Fibroblast of skin of abdomen (primary cell): ENCODE results near the gene ARID1B.

Source experiments
- DNase-seq: peaks from one replicate; pipeline ENCODE4 v3.0.0-alpha.2; 2013

Gene ARID1B

DNA sequence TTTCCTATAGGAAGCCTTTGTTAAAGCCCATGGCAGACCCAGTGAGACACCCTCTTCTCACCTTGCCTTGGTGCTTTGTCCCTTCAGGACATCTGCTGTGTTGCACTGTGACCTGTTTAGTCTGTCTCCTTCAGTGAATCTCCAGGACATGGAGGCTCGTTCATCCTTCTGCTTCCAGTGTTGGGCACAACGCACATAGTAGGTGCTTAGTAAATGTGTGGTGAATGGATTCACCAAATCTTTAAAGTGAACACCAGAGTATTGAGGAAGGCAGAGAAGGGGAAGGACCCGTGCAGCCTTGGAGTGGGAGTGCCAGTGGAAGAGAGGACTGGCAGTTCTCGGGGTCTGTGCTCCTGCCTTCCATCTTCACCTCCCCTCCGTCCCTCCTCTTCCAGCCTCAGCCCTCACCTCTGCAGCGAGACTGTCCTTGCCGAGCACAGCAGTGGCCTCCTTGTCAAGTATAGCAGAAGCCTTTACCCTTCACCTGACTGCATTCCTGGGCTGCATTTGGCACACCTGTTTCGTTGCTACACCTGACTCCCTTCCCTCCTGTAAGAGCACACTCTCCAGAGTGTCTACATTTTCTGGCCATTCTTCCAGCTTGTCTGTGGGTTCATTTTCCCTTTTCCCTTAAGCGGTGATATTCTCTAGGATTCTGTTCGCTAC, 49.2 kb downstream of the ARID1B start:
- DNase-seq, result no peak

DNA sequence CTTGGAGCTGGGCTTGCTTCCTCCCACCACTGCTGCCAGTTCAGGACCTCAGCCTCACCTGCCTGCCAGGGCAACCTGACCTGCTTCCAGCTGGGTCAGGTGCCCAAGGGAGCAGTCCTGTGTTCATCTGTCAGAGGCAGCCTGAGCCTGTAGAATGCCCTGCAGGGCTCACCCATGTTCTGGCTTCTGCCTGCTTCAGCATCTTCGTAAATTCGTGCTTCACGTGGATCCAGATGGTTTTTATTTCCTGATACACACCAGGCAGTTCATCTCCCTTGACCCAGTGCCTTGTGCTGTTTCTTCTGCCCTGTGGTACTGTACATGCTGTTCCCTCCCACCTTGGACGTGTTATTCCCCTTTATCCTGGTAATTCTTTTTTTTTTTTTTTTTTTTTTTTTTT, 50.2 kb downstream of the ARID1B start:
- peak; percentile 34 for DNase-seq

DNA sequence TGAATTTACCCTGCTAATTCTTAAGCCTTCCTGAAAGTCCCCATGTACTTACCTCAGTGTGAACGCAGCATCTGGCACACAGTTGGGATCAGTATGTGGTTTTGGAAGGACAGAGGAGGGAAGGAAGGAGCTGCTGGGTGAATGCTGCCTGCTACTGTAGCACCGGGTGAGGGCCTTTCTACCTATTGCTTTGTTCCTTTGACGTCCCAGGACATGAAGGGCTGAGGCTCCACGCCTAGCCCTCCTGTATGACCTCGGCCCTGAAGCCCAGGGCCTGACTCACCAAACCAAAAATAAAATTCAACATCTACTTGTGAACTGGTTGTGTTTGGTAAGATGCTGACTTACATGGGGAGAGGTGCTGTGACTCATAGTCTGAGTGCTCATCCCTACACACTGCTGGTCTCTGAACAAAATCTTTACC, 51.1 kb downstream of the ARID1B start:
- peak; percentile 82 for DNase-seq

DNA sequence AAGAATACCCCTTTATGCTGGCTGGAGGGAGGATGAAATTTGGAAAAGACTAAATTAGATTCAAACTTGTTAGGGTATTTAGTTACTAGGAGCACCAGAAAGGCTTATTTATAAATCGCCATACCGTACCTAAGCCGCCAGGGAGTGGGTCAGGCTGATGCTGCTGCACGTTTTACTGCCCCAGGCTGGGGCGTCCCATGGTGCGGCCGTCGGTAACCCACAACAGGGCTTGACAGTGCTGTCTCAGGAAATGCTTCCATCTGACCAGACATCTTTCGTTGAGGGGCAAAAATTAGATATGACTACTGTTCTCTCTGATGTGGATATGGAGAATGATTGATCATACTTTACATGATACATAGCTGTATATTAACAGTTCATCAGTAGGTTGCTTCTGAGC, 52.9 kb downstream of the ARID1B start:
- no peak for DNase-seq

DNA sequence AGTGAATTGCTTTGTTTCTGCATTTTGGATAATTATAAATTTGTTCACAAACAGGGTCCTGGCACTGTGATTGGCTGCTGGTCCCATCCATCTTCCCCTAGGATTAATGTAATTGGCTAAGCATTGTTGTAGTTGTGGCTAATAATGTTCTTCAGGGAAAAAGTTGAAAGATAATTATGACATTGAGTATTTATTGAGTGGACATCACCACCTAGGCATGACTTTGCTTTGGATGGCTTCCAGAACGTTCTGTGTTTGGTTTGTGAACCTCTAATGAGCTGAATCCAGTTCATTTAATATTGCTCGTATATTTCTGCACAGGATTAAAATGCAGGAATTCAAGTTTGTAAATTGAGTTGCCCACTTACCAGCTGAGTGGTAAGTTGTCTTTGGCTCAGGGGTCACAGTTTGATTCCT, 55.1 kb downstream of the ARID1B start:
- DNase-seq, result peak; percentile 48

DNA sequence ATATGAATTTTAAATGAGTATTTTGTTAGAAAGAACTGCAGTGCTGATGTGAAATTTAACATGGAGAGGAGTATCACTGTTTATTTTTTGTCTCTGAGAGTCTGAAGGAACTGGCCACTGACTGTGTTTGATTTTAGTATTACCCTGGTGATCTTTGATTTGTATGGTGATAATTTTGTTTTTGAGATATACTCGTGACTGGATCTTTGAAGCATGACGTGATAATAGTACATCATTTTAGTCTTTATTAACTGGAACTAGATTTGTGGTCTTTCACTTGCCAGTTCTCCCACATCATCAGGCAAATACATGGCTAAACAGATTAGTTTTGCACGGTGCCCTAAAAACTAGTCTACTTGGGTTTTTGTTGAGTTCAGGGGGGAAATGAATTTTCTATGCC, 55.5 kb downstream of the ARID1B start:
- no peak for DNase-seq

DNA sequence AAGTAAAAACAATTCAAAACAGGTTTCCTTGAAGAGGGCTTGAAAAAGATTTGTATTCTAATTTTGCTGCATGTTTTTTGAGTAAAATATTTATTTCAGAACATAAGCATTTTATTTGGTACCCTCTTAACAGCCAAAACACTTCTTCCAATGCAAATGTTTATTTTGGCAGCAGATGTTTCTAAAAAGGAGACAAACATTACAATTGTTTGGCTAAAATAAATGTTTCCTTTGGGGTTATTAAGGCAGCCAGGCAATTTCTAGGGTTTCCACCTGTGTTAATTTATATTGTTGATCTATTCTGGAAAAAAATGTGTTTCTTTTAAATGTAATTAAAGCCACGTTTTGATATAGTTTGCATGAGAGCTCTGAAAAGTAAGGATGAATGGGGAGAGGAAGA, 56.6 kb downstream of the ARID1B start:
- DNase-seq, result no peak

DNA sequence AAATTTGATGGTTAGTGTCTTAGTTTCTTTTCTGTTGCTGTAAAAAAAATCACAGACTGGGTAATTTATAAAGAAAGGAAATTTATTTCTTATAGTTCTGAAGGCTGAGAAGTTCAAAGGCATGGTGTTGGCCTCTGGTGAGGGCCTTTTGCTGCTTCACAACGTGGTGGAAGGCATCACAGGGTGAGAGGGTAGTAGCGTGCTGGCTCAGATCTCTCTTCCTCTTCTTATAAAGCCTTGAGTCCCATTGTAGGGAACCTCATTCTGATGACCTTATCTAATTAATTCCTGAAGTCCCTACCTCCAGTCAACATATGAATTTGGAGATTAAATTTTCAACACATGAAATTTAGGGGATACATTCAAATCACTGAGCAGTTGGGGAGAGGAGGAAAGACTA, 62.0 kb downstream of the ARID1B start:
- DNase-seq, result no peak

DNA sequence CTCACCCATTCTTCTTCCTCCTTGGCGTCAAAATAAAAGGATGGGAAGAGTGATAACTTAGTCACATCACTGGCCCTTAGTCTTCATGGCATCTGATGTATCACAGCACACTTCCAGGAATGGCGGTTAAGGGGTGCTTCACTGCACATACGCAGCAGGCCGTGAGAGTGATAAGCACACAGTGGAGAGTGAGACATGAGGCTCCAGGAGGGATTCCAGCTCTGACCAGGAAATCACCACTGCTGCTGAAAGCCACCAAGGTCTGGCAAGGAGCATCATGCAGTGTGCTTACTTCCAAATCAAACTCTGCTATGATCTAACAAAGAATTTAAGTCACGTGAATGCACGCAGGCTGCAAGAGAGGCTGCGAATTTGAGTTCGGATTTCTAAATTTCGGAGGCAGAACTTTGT, 62.4 kb downstream of the ARID1B start:
- DNase-seq, result peak; percentile 42

DNA sequence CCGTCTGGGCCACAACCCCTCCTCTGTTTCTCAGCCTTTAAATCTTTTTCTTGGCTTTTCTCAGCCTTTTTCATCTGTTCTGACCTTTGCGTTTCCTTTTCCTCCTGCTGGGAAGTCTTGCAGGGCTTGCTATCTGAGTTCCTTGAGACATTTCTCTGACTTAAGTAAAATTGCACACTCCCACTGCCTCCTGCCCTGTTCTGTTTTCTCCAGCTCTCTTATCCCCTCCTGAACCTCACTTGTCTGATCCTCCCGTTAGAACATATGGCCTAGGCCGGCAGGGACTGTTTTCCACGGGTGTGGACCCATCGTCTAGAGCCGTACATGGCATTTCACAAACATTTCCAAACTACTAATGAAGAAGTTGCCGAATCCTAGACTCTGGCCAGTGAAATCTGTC, 63.0 kb downstream of the ARID1B start:
- DNase-seq, result no peak

DNA sequence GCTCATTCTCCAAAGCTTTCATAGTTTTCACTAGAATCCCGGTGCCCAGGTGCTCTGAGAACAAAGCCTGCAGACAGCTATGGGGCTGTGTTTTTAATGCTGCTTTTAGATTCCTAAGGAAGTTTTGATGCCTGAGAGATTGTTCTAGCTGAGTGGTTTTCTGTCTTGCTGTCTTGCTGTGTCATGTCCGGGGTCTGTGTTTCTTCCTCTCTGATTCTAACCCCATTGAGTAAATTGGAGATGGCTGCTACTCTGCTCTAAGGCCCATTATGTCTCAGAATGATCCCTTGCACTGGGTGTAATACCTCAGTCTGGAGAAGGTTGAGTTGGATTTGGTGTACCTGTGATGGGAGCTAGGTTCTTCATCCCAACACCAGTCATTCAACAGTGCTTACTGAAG, 63.4 kb downstream of the ARID1B start:
- DNase-seq, result peak; percentile 8

DNA sequence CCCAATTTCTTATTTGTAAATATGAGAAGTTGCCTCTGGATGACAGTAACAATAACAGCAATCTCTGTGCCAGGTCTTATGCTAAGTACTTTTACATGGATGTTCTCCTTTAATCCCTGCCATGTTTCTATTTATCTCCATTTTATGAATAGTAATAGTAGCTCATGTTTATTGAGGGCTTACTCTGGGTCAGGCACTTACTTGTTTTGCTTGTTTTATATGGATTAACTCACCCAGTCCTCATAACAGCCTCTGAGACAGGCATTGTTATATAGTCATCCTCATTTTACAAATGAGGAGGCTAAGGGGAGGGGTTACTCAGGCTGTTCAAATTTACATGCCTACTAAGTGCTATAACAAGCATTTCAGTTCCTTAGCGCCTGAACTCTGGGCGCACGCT, 64.3 kb downstream of the ARID1B start:
- DNase-seq, result no peak

DNA sequence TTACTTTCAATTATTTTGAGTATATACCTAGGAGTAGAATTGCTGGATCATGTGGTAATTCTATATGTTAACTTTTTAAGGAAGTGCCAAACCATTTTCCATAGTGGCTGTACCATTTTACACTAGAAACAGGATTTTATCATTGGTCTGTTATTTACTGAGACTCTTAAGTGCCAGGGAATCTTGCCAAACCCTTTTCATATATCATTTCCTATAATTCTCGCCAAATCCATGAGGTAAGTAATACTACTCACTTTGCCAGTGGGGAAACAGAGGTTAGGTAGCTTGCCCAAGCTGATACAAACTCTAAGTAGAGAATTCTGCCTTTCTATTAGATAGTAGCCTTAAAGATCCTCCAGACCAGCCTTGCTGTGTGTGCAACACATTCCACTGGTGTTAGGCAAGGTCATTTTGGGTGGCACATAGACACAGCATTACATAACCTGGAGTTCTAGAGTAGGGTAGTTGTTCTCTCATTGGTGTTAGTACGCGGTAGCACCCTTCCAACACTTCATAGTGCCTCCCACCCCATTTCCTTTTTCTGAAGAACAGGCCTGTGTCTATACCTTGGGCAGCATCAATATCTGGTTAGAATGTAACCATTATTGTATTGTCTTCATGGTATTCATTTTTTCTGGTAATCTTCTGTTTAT, 65.5 kb downstream of the ARID1B start:
- no peak for DNase-seq

DNA sequence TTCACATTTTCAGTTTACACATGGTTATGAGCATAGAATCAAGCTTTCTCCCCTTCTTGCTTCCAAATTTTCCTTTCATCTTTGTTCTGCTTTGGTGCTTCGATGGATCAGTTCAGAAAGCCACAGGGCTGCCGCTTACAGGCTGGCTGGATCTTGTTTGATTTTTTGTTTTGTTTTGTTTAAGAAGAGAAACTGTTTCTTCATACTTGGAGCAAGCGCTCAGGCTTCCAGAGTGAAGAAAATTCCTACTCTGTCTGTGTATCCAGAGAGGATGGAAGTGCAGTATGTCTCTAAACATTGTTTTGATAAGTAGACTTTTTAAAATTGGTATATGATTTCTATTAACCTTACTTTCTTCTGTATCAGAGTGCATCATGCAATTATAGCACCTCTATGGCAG, 66.9 kb downstream of the ARID1B start:
- DNase-seq, result no peak

DNA sequence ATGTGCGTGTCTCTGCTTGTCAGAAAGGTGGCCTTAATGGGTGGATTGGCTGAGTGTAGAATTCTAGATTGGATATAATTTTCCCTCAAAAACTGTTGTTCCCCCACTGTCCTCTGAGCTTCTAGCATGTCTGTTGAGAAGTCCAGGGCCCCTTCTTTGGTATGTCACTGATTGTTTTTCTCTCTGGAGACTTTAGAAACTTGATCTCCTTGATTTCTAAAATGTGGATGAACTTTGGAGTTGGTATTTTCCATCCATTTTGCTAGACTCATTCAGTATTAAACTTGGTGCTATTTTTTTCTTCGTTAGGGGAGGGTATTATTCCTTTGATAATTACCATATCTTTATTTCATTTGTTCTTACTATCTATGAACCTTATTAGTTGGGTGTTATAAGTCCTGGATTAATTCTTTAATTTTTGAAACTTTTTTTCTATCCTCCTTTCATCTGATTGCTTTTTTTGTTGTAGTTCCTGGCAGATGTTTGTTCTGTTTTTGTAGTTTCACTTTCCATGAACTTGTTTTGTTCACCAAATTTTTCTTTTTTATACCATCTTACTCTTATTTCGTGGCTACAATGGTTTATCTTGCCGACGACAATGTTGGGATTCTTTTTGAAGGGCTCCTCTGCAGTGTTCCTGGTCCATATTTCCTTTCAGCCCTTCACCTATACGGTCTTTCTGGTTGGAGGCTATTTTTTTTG, 68.4 kb downstream of the ARID1B start:
- DNase-seq, result no peak

DNA sequence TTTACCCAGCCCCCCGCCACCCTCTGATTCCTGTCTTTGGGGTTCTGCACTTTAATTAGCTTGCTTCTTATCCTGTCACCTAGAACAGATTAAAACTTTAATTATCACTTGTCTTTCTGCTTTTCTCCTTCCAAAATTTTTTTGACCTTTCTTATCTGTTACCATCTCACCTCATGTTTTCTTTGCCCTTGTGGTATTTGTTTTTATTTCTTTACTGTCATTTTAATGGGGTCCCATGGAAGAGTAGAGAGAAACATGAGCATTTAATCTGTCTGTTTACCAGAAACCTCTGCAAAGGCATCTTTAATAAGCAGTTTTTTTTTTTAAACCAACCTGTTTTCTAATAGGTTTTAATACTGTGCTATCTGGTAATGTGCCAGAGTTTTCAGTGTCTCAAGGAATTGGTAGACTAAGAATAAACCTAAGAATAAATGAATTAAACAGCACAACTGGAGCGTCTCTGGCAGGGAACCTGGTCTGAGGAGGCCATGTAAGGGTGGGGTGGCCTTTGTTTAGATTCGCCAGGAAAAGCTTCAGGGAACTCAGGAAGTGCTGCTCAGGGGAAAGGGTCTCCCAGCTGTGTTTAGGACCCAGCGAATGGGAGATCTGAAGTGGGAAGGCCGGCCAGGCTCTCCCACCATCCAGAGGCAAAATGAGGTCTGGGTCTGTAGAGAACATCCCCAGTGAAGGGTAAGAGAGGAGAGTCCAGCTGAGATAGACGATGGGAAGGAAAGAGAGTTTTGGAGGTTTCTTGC, 69.8 kb downstream of the ARID1B start:
- no peak for DNase-seq

DNA sequence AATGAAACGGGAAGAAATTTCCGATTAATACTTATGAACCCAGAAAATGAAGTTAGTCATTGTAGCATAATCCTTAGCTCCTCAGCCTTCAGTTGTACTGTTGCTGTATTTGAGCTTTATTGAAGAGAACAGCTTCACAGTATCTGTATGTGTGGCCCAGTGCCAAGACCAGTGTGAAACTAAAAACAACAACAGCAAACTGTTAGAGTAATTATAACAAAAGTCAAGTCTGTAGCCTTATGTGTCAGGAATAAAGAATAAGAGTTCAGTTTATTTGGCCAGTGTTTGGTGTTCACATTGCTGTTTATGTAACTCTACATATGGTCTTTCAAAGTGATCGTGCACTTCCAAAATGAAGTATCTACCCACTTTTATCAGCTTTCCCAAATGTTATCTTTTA, 70.9 kb downstream of the ARID1B start:
- no peak for DNase-seq

DNA sequence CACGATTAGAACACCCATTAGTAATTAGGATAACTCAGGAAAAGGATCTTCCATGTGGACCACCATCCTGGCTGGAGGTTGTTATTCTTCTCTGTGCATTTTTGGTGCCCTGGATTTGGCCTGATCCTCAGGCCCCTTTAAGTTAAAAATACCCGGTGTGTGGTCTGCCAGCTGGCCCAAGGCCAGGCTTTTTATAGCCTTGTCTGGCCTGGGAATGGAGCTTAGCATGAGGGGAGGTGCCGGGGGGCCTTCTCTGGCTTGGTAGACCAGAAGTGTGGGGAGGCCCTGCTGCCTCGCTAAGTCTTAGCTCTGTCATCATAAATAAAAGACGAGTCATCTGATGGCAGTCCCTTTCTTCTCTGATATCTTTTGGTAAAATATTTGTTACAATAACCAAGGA, 71.4 kb downstream of the ARID1B start:
- peak; percentile 59 for DNase-seq

DNA sequence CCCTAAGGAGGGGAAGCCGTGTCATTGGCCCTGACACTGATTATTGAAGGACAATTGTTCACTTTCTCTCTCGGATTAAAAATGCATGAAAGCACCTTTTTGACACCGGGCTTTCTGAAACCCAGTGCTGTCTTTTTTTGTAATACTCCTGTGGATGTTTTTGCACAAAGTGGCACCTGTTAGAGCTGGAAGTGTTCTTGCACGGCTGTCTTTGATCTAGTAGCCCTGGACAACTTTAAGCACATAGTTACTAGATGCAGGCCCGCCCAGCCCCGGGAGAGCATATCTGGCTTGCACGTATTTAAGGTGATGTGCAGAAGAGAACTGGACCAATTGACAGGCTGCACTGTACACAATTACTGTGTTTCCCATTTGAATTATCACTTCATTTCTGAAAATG, 72.6 kb downstream of the ARID1B start:
- no peak for DNase-seq

DNA sequence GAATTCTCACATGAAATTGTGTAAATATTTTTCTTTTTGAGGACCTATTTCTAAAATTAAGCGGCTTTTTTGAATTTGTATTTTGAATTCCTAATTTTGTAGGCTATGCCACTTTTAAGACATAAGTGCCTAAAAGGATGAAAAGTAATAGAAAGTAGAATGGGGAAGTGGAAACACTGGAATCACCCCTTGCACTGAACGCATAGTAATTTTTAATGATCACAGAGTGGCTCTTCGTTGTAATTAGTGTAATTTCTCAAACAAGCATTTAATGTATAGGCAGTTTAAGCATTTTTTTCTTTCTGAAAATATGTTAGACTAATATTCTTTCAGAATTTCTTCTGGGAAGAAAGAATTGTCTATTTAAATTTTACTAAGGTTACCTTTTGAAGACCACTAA, 73.2 kb downstream of the ARID1B start:
- DNase-seq, result no peak

DNA sequence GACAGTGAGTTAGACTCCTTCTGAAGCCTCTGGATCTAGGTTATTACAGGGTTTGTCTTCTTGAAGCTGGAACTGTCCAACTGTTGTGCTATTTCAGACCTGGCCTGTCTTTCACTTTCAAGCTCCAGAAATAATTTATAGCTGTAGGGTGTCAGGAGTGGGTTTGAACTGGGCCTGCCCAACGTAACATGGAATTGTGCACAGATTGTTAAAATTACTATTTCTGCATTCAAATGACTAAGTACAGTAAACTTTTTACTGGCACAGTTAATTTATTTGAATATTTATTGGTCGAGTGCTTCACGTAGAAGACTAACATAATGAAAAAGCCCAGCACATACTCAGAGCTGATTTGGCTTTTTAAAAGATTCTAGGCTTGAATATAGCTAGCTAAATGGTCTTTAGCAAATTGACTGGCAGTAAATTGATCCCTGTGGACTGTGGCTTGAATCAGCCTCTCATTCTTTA, 74.3 kb downstream of the ARID1B start:
- DNase-seq, result no peak

DNA sequence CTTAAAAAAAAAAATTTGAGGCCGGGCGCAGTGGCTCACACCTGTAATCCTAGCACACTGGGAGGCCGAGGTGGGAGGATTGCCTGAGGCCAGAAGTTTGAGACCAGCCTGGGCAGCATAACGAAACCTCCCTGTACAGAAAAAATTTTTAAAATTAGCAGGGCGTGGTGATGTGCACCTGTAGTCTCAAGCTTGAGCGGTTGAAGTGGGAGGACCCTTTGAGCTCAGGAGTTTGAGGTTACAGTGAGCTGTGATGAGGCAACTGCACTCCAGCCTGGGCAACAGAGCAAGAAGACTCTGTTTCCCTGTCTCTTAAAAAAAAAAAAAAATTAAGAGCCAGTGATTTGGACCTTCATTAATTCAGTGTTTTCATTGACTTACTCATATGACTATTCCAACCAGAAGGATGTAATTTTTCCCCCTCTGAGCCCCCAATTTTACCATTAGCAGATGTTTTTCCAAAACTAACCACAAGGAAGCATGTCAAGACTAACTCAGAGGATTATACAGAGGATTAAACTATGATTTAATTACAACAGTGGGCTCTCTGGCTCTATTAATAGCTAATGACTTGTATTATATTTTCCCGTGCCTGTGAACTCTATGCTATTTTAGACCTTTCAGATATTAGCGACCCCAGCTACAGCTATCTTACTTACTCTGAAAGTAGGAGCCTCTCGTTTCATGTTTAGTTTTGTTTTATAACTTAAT, 75.1 kb downstream of the ARID1B start:
- peak; percentile 47 for DNase-seq

DNA sequence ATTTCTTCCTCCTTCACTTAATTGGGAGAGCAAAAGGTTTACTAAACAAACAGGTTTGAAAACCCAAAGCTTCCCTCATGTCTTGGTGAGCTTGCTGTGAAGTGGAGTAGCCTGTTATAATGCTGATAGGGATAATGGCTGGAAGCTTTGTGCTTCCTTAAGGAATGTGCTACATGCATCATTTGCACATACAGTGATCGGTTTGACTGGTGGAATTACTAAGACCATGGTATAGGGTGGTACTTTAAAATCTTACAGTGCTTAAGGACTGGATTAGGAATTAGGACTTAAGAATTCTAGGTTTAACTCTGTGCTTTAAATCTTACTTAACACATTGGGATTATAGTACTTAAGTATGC, 75.7 kb downstream of the ARID1B start:
- no peak for DNase-seq
